Ectodermal cell (in vitro differentiated cells): ENCODE results near the gene PITPNM2.
"Not testable (repeated sequence)": the region's sequence is repeated elsewhere in the genome, so short reads cannot be mapped to it uniquely, and the experiment has no call there.

Experiments used
- H3K27ac ChIP-seq: 2 replicates; pipeline ENCODE4 v1.7.0; 2013; ENCODE audit warnings: mild to moderate bottlenecking, low read depth, low read length; ENCODE audit not compliant: insufficient read depth, poor library complexity, severe bottlenecking
- H3K27me3 ChIP-seq: 2 replicates; pipeline ENCODE4 v1.7.0; 2013; ENCODE audit warnings: mild to moderate bottlenecking, low read length; ENCODE audit not compliant: insufficient read depth, control insufficient read depth, poor library complexity, severe bottlenecking
- H3K36me3 ChIP-seq: one replicate; pipeline ENCODE4 v1.7.0; 2013; ENCODE audit warnings: low read length; ENCODE audit not compliant: control insufficient read depth, insufficient read depth
- H3K4me1 ChIP-seq: one replicate; pipeline ENCODE4 v1.7.0; 2013; ENCODE audit warnings: low read length; ENCODE audit not compliant: control insufficient read depth, insufficient read depth
- H3K4me3 ChIP-seq: 2 replicates; pipeline ENCODE4 v1.7.0; 2013; ENCODE audit warnings: low read depth, low read length, control low read depth; ENCODE audit not compliant: insufficient read depth
- H3K9me3 ChIP-seq: 2 replicates; pipeline ENCODE4 v1.7.0; 2013; ENCODE audit warnings: mild to moderate bottlenecking, low read length, moderate library complexity; ENCODE audit not compliant: control insufficient read depth
- WGBS, 2 experiments: methylation state at CpG; one replicate each; pipeline ENCODE4 v1.1.7; 2013; ENCODE audit warnings: missing lambda C conversion rate in 2 of 2; 5-methylcytosine and 5-hydroxymethylcytosine counted together

PITPNM2 gene

GRCh38 chr12:123108682-123109066, 42.2 kb downstream of the PITPNM2 start:
- Histone ChIP-seq H3K27me3 (no peaks in the 10 kb centered on the region), H3K27ac (no peak overlapping the region), H3K36me3 (no peaks in the 10 kb centered on the region), H3K4me3 (no peak overlapping the region), H3K4me1 (peaks cover 23% of the 10 kb centered on the region), H3K9me3 (no peaks in the 10 kb centered on the region)
- WGBS, 2 experiments: 94 to 95% methylated on average over 7 of the region's 7 CpGs

GRCh38 chr12:123107926-123108681, 42.8 kb downstream of the PITPNM2 start:
- no peaks in the 10 kb centered on the region for H3K36me3 ChIP-seq
- no peaks in the 10 kb centered on the region for H3K9me3 ChIP-seq
- no peak overlapping the region for H3K27ac ChIP-seq
- no peak overlapping the region for H3K4me3 ChIP-seq
- peaks cover 28% of the 10 kb centered on the region for H3K4me1 ChIP-seq
- WGBS, 2 experiments: 94% methylated on average over 13 of the region's 13 CpGs
- H3K27me3 ChIP-seq: no peaks in the 10 kb centered on the region

GRCh38 chr12:123106640-123107359, 44.1 kb downstream of the PITPNM2 start:
- Histone ChIP-seq H3K36me3 (no peaks in the 10 kb centered on the region), H3K9me3 (no peaks in the 10 kb centered on the region), H3K4me3 (no peak overlapping the region), H3K27ac (no peak overlapping the region), H3K4me1 (peaks cover 35% of the 10 kb centered on the region), H3K27me3 (no peaks in the 10 kb centered on the region)
- WGBS, 2 experiments: 68 to 76% methylated on average over 9 of the region's 9 CpGs

- H3K9me3 ChIP-seq: no peaks in the 10 kb centered on the region
- H3K4me1 ChIP-seq: peaks cover 36% of the 10 kb centered on the region
- no peaks in the 10 kb centered on the region for H3K36me3 ChIP-seq
- H3K27ac ChIP-seq: no peak overlapping the region
- no peak overlapping the region for H3K4me3 ChIP-seq
- WGBS, 2 experiments: 59 to 70% methylated on average over 14 of the region's 14 CpGs
- H3K27me3 ChIP-seq: no peaks in the 10 kb centered on the region
Observed at GRCh38 chr12:123105211-123105826, 45.6 kb downstream of the PITPNM2 start.

DNA sequence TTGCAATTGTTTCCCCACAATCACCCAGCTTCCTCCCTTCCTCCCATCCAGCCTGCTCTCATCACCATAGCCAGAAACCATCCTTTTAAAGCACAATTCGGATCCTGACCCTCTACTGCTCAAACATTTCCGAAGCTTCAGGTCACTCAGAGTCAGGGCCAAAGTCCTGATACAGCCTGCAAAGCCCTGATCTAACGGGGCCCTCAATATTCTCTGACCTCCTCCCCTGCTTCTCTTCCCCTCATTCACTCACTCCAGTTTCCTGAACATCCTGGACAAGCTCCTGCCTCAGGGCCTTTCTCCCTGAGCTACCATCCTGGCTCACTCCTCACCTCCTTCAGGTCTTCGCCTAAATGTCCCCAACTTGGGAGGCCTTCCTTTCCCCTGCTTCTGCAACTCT, 46.1 kb downstream of the PITPNM2 start:
- H3K36me3 ChIP-seq: no peaks in the 10 kb centered on the region
- 73 to 80% methylated on average over 4 of the region's 4 CpGs for WGBS, 2 experiments
- H3K4me1 ChIP-seq: peaks cover 36% of the 10 kb centered on the region
- H3K27me3 ChIP-seq: no peaks in the 10 kb centered on the region
- H3K27ac ChIP-seq: no peak overlapping the region
- no peak overlapping the region for H3K4me3 ChIP-seq
- H3K9me3 ChIP-seq: no peaks in the 10 kb centered on the region

DNA sequence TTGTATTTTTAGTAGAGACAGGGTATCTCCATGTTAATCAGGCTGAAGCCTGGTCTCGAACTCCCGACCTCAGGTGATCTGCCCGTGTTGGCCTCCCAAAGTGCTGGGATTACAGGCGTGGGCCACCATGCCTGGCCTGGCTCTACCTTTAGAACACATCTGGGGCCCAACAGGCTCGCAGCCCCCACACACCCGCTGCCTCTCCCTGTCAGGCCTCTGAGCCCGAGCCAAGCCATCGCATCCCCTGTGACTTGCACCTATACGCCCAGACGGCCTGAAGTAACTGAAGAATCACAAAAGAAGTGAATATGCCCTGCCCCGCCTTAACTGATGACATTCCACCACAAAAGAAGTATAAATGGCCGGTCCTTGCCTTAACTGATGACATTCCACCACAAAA, 46.8 kb downstream of the PITPNM2 start:
- WGBS, 2 experiments: 85 to 90% methylated on average over 11 to 12 of the region's 12 CpGs

GRCh38 chr12:123102781-123103503, 47.9 kb downstream of the PITPNM2 start:
- Histone ChIP-seq H3K4me1 (peaks cover 36% of the 10 kb centered on the region), H3K4me3 (no peak overlapping the region), H3K9me3 (no peaks in the 10 kb centered on the region), H3K27me3 (no peaks in the 10 kb centered on the region), H3K36me3 (no peaks in the 10 kb centered on the region), H3K27ac (no peak overlapping the region)
- 56 to 64% methylated on average over 5 of the region's 5 CpGs for WGBS, 2 experiments

More for the DNA sequence above, 46.8 kb downstream of the PITPNM2 start:
- not testable (repeated sequence) for H3K9me3 ChIP-seq, H3K4me3 ChIP-seq, H3K27me3 ChIP-seq, H3K36me3 ChIP-seq, H3K27ac ChIP-seq
- H3K4me1 ChIP-seq: peaks cover 36% of the 10 kb centered on the region

DNA sequence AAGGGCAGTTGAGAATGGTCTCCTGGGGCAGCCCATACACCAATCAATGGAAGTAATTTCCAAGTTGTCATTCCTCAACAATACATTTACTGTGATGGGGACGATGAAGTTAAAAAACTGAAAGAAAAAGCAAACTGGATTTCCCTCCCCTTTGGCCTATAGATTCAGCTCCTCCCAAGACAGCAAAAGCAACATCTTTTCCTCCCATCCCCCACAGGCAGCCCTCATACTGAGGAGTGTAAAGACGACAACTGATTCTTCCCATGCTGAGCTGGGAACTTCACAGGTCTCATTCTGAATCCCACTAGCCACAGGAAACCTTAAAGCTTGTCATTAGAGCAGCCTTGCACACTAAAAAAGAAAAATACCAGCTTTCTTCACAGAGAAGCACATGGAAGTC, 48.5 kb downstream of the PITPNM2 start:
- 0 to 21% methylated on average over 1 to 2 of the region's 2 CpGs for WGBS, 2 experiments
- Histone ChIP-seq H3K36me3 (no peaks in the 10 kb centered on the region), H3K4me1 (peaks cover 36% of the 10 kb centered on the region), H3K27me3 (no peaks in the 10 kb centered on the region), H3K27ac (no peak overlapping the region), H3K4me3 (no peak overlapping the region), H3K9me3 (no peaks in the 10 kb centered on the region)

GRCh38 chr12:123101526-123101925, 49.4 kb downstream of the PITPNM2 start:
- H3K36me3 ChIP-seq: no peaks in the 10 kb centered on the region
- no peak overlapping the region for H3K4me3 ChIP-seq
- WGBS, 2 experiments: 90 to 91% methylated on average over 5 of the region's 5 CpGs
- H3K4me1 ChIP-seq: peaks cover 29% of the 10 kb centered on the region
- H3K27ac ChIP-seq: no peak overlapping the region
- H3K9me3 ChIP-seq: no peaks in the 10 kb centered on the region
- H3K27me3 ChIP-seq: no peaks in the 10 kb centered on the region
